GM12878 (cell line): ENCODE measurements around the gene STK11. TPM values are rescaled to one million over a fixed set of nuclear protein-coding genes. Genes with fewer than 3 reads are reported as not detected.

Experiments
- ATAC-seq: fragments of 200-7000 bp; cut with Tn5 transposase; 3 replicates; pipeline ENCODE4 v1.9.1; 2020; ENCODE audit warnings: mild to moderate bottlenecking, moderate library complexity
- BruUV-seq: library from RNA; stranded (reverse); fragments of 400-500 nt; replicated peaks from 2 replicates; lab custom pipeline; 2021; lab: Mats Ljungman, UMichigan
- CTCF ChIA-PET: fragments of 300-600 bp; sonication (Branson Sonifier 250); formaldehyde crosslinking; extraction: SDS; loops from one replicate; lab custom pipeline; 2021; ENCODE audit warnings: inconsistent platforms; lab: Yijun Ruan, JAX
- POLR2A ChIA-PET: fragments of 350-600 bp; formaldehyde crosslinking; extraction: SDS; loops from one replicate; lab custom pipeline; 2021; ENCODE audit warnings: inconsistent platforms; lab: Charles Lee
- RAD21 ChIA-PET: fragments of 300-600 bp; sonication (Branson Sonifier 250); formaldehyde crosslinking; loops from one replicate; lab custom pipeline; 2023; ENCODE audit warnings: antibody characterized with exemption; ENCODE audit not compliant: unreplicated experiment; lab: Charles Lee
- SMC1A ChIA-PET: fragments of 300-600 bp; sonication (Branson Sonifier 250); formaldehyde crosslinking; loops from one replicate; lab custom pipeline; 2023; ENCODE audit not compliant: unreplicated experiment, uncharacterized antibody; lab: Charles Lee
- DNase-seq: peaks from one replicate; pipeline ENCODE4 v3.0.0-alpha.2; 2011; ENCODE audit warnings: low read depth, low spot score
- FAIRE-seq: peaks from 3 replicates; lab custom pipeline; 2011; peaks lifted over from hg19 to GRCh38; lab: Jason Lieb, UNC
- H2AFZ ChIP-seq: 2 replicates; pipeline ENCODE4 v1.6.0; 2011; ENCODE audit warnings: low read depth, low read length, control low read depth; ENCODE audit not compliant: control insufficient read depth
- H3K27ac ChIP-seq: 2 replicates; pipeline ENCODE4 v1.5.1; 2011; ENCODE audit warnings: control low read depth; ENCODE audit not compliant: control insufficient read depth, insufficient read depth
- H3K27me3 ChIP-seq, 2 experiments: replicated peaks in 1 of 2; 2 replicates each; pipeline versions ENCODE4 v1.6.0 to v1.6.1; 2011; ENCODE audit warnings: low read length in 1 of 2; ENCODE audit not compliant: control insufficient read depth in 2 of 2, insufficient read depth in 2 of 2
- H3K36me3 ChIP-seq, 2 experiments: 2 replicates each; pipeline ENCODE4 v1.5.1; 2011; ENCODE audit warnings: low read length in 1 of 2; ENCODE audit not compliant: control insufficient read depth in 2 of 2, insufficient read depth in 2 of 2
- H3K4me1 ChIP-seq: 2 replicates; pipeline ENCODE4 v1.6.1; 2011; ENCODE audit warnings: mild to moderate bottlenecking, low read length, moderate library complexity, mixed read lengths; ENCODE audit not compliant: control insufficient read depth, insufficient read depth
- H3K4me2 ChIP-seq: 2 replicates; pipeline ENCODE4 v1.6.0; 2011; ENCODE audit warnings: control low read depth; ENCODE audit not compliant: control insufficient read depth, insufficient read depth
- H3K4me3 ChIP-seq: fragments of 200-600 bp; sonication (generic); 2 replicates; pipeline ENCODE4 v1.5.1; 2016
- H3K79me2 ChIP-seq: 2 replicates; pipeline ENCODE4 v1.6.0; 2011; ENCODE audit warnings: low read length; ENCODE audit not compliant: control insufficient read depth, insufficient read depth
- H3K9ac ChIP-seq: 2 replicates; pipeline ENCODE4 v1.8.0; 2011; ENCODE audit warnings: low read length, control low read depth, mixed read lengths; ENCODE audit not compliant: control insufficient read depth, insufficient read depth
- H3K9me3 ChIP-seq: replicated peaks from 3 replicates; pipeline ENCODE4 v1.5.1; 2011; ENCODE audit warnings: mild to moderate bottlenecking, low read length; ENCODE audit not compliant: control insufficient read depth, insufficient read depth
- H4K20me1 ChIP-seq: 2 replicates; pipeline ENCODE4 v1.6.0; 2011; ENCODE audit not compliant: control insufficient read depth, insufficient read depth
- CEBPB ChIP-seq, 2 experiments: fragments of 150-350 bp in 1 of 2; IDR thresholded peaks; 2 replicates each; pipeline ENCODE4 v1.6.1; 2012 to 2014; ENCODE audit warnings: low read depth in 2 of 2, low read length in 2 of 2, borderline replicate concordance in 1 of 2, inconsistent platforms in 1 of 2
- EED ChIP-seq: sonication (generic); IDR thresholded peaks from 2 replicates; pipeline ENCODE4 v1.6.1; 2016; ENCODE audit warnings: antibody characterized with exemption, low read depth
- JUND ChIP-seq: IDR thresholded peaks from 2 replicates; pipeline ENCODE4 v1.6.1; 2012; ENCODE audit warnings: low read depth, mild to moderate bottlenecking, low read length, improper control_type of control experiment, moderate library complexity
- MEF2B ChIP-seq: fragments of 450-650 bp; IDR thresholded peaks from 2 replicates; pipeline ENCODE4 v1.6.1; 2018; ENCODE audit warnings: mild to moderate bottlenecking, moderate library complexity; ENCODE audit not compliant: partially characterized antibody, poor library complexity, severe bottlenecking
- MTA3 ChIP-seq: IDR thresholded peaks from 2 replicates; pipeline ENCODE4 v1.6.1; 2012; ENCODE audit warnings: low read length, inconsistent platforms, borderline replicate concordance
- SMAD5 ChIP-seq: IDR thresholded peaks from 2 replicates; pipeline ENCODE4 v1.6.1; 2016; ENCODE audit warnings: antibody characterized with exemption, low read depth
- STAT1 ChIP-seq: fragments of 450-650 bp; conservative IDR thresholded peaks from 2 replicates; pipeline ENCODE4 v1.6.1; 2014; ENCODE audit warnings: antibody characterized with exemption, mild to moderate bottlenecking
- WGBS: methylation state at CpG from one replicate; pipeline ENCODE4 v1.1.6; 2016; ENCODE audit warnings: low lambda C conversion rate; ENCODE audit not compliant: insufficient replicate concordance, insufficient coverage; ENCODE audit errors: missing lambda C conversion rate; 5-methylcytosine and 5-hydroxymethylcytosine counted together
- in situ Hi-C: fragments of 300-500 bp; cut with MboI; formaldehyde crosslinking; loops from 9 replicates; pipeline ENCODE4 v1.14.3; 2018; ENCODE audit warnings: mixed read lengths
- intact Hi-C: fragments of 100-400 bp; cut with micrococcal nuclease; formaldehyde crosslinking; loops from one replicate; pipeline ENCODE4 v1.14.2; 2022; ENCODE audit not compliant: unreplicated experiment
- polyA plus RNA-seq, 11 experiments: library from polyadenylated mRNA; depleted of rRNA in 4 of 11; unstranded in 6 of 11; stranded (reverse) in 5 of 11; fragments of >200 nt; fragmentation: Nextera tagmentation in 4 of 11; fragmentation: Illumina TruSeq in 1 of 11; extraction: Ambion mirVana in 4 of 11; extraction: Trizol in 1 of 11; gene quantifications; 1 replicate in 1 of 11; 2 replicates in 10 of 11; pipeline versions ENCODE4 v1.2.1 to v1.2.3, GENCODE V29; 2011 to 2016; ENCODE audit warnings: inconsistent platforms in 2 of 11, missing spikeins in 2 of 11, low read depth in 1 of 11
- total RNA-seq, 4 experiments: library from RNA; depleted of rRNA in 3 of 4; stranded (reverse); fragments of >200 nt in 3 of 4; fragmentation: Illumina TruSeq in 1 of 4; extraction: Trizol in 1 of 4; gene quantifications; 2 replicates each; pipeline versions ENCODE4 v1.2.1 to v1.2.3, GENCODE V29; 2013 to 2021
- TF ChIP-seq, protein P1 (sequence below): IDR thresholded peaks from 2 replicates; pipeline ENCODE4 v1.6.1; 2012; ENCODE audit warnings: low read depth, low read length, improper control_type of control experiment

Gene STK11
- total and polyA plus RNA-seq, 10 of the 15 experiments (the other 5 are each of a cell fraction or from before 2014, with no cell fraction given): 0.33 to 71.0 (median 23.8) TPM

DNA sequence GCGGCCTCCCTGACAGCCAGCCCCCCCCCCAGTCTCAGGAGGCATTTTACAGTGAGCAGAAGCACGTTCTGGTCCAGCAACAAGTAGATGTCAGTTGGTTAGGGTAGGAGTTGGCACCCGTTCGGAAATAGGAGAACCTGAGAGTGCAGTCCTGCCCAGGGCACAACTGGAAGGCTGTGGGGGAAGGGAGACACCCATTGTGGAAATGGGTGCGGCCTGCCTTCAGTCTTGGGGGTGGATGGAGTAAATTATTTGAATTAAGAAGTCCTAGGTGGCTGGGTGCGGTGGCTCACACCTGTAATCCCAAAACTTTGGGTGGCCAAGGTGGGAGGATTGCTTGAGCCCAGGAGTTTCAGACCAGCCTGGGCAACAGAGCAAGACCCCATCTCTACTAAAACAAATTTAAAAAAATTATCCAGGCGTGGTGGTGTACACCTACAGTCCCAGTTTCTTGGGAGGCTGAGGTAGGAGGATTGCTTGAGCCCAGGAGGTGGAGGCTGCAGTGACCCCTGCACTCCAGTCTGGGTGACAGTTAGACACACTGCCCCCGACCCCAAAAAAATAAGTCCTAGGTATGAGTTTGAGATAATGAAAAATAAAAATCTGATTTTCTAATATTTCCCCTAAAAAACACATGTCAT lies 64.8 kb downstream of the STK11 start:
- TF ChIP-seq, protein P1, sequence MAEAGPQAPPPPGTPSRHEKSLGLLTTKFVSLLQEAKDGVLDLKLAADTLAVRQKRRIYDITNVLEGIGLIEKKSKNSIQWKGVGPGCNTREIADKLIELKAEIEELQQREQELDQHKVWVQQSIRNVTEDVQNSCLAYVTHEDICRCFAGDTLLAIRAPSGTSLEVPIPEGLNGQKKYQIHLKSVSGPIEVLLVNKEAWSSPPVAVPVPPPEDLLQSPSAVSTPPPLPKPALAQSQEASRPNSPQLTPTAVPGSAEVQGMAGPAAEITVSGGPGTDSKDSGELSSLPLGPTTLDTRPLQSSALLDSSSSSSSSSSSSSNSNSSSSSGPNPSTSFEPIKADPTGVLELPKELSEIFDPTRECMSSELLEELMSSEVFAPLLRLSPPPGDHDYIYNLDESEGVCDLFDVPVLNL: peak; percentile 51; the same call in 1 of the 2 replicates
- TF ChIP-seq CEBPB (IDR thresholded peaks at IDR 0.05; ENCODE audit: borderline replicate concordance in 1 of 2, low read depth in 2 of 2, low read length in 2 of 2) (no peak), MTA3 (no peak), SMAD5 (0 out of 2 replicates have a peak, but pooled peaks have one; percentile 49), EED (no peak), STAT1 (no peak), MEF2B (peak; percentile 0), JUND (no peak)
- intact Hi-C loops: no loop called here
- H3K27ac ChIP-seq: peak overlapping the region; percentile 98
- RAD21 ChIA-PET: no interaction called here
- in situ Hi-C loops: no loop called here
- DNase-seq (no peak), ATAC-seq (no peak), FAIRE-seq (no peak)
- peaks cover 41% of the 10 kb centered on the region for H3K4me1 ChIP-seq
- H2AFZ ChIP-seq: no peak overlapping the region
- SMC1A ChIA-PET: interaction anchor here (7.3 kb wide), 1 partner anchor 26 kb away, joined by 172 read pairs; the partner anchor contains the start of gene ATP5F1D
- peak overlapping the region; percentile 98 for H3K9ac ChIP-seq
- peaks cover 56% of the 10 kb centered on the region for H3K79me2 ChIP-seq
- peaks cover 34 to 35% of the 10 kb centered on the region in 2 experiments for H3K36me3 ChIP-seq
- peak overlapping the region; percentile 98 for H3K4me3 ChIP-seq
- no peaks in the 10 kb centered on the region for H3K9me3 ChIP-seq
- no peaks in the 10 kb centered on the region; the same call in 1 of the 2 replicates for H4K20me1 ChIP-seq
- no peaks in the 10 kb centered on the region for H3K27me3 ChIP-seq
- CTCF ChIA-PET: interaction anchor here (4.0 kb wide), 1 partner anchor 26 kb away, joined by 32 read pairs; no protein-coding TSS in a partner anchor
- no TSS peak for BruUV-seq
- under 1% methylated on average over 8 of the region's 8 CpGs for WGBS
- POLR2A ChIA-PET: interaction anchor here (8.7 kb wide), 1 partner anchor 27 kb away, joined by 184 read pairs; the partner anchor contains the start of gene ATP5F1D
- peak overlapping the region; percentile 99 for H3K4me2 ChIP-seq
